ENCODE measurements around the gene BLM. TPM values are rescaled to one million over a fixed set of nuclear protein-coding genes. Genes with fewer than 3 reads are reported as not detected.

BLM gene
- total RNA-seq, 1 donor from 2014 or later: 1.5 TPM

DNA sequence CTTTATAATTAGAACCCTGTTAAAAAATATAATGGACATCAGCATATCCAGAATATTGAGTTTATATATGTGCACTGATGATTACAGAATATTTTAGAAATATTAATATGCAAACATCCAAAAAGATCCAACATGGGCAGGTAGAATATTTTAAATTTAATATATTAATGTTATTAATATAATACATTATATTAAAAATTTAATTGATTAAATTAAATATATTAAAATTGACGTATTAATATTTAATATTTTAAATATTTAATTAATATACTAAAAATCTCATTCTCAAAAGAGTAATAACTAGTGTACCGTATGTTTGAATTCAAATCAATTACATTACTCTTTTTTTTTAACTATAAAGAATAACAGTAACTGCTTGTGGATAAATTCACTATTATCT lies 77.4 kb downstream of the BLM start:
- H3K27ac ChIP-seq: no peak overlapping the region
- H3K4me3 ChIP-seq: no peak overlapping the region
- ATAC-seq (no peak), DNase-seq (no peak)
- intact Hi-C loops (cut with DNase I): no loop called here
- H3K9me3 ChIP-seq: no peaks in the 10 kb centered on the region
- no peaks in the 10 kb centered on the region for H3K4me1 ChIP-seq
- H3K36me3 ChIP-seq: no peaks in the 10 kb centered on the region
- no peaks in the 10 kb centered on the region for H3K27me3 ChIP-seq
- TF ChIP-seq, protein P1, sequence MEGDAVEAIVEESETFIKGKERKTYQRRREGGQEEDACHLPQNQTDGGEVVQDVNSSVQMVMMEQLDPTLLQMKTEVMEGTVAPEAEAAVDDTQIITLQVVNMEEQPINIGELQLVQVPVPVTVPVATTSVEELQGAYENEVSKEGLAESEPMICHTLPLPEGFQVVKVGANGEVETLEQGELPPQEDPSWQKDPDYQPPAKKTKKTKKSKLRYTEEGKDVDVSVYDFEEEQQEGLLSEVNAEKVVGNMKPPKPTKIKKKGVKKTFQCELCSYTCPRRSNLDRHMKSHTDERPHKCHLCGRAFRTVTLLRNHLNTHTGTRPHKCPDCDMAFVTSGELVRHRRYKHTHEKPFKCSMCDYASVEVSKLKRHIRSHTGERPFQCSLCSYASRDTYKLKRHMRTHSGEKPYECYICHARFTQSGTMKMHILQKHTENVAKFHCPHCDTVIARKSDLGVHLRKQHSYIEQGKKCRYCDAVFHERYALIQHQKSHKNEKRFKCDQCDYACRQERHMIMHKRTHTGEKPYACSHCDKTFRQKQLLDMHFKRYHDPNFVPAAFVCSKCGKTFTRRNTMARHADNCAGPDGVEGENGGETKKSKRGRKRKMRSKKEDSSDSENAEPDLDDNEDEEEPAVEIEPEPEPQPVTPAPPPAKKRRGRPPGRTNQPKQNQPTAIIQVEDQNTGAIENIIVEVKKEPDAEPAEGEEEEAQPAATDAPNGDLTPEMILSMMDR (IDR thresholded peaks at IDR 0.05): no peak

DNA sequence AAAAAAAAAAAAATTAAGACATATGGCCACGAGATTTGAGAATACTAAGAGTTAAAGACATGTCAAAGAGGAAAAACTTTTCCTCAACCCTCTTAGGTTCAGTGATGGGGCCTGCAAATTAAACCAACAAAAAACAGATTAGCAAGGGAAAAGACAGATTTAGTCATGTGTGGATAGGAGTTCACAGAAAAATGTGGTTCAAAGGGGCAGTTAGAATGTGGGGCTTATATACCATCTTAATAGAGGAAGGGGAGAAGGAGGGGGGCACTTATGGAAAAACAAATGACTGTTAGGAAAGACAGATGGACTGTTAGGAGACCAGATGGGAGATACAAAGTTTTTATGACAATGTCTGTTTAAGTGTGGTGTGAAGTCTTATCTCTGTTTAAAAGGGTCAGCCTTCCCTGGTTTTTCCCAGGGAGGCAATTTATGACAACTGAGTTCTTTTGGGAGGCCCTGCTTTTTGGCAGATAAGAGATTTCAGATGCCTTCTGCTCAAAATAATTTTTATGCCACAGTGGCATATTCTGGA lies 82.6 kb downstream of the BLM start:
- H3K4me1 ChIP-seq: no peaks in the 10 kb centered on the region
- intact Hi-C loops (cut with DNase I): no loop called here
- no peak overlapping the region for H3K4me3 ChIP-seq
- no peak overlapping the region for H3K27ac ChIP-seq
- TF ChIP-seq, protein P1 (IDR thresholded peaks at IDR 0.05): no peak
- H3K9me3 ChIP-seq: no peaks in the 10 kb centered on the region
- no peak for DNase-seq
- H3K27me3 ChIP-seq: no peaks in the 10 kb centered on the region
- H3K36me3 ChIP-seq: no peaks in the 10 kb centered on the region
- no peak for ATAC-seq

DNA sequence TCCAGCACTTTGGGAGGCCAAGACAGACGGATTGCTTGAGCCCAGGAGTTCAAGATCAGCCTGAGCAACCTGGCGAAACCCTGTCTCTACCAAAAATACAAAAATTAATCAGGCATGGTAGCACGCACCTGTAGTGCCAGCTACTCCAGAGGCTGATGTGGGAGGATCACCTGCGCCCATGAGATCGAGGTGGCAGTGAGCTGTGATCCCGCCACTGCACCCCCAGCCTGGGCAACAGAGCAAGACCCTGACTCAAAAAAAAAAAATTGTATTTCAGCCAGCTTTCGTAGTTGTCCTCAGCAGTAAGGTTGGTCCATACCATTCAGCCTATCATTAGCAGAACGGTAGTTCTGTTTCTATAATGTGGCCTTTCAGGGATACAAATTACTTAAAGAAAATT lies 84.7 kb downstream of the BLM start:
- Histone ChIP-seq H3K27me3 (no peaks in the 10 kb centered on the region), H3K27ac (no peak overlapping the region), H3K36me3 (no peaks in the 10 kb centered on the region), H3K4me1 (no peaks in the 10 kb centered on the region), H3K4me3 (no peak overlapping the region), H3K9me3 (no peaks in the 10 kb centered on the region)
- no peak for ATAC-seq
- TF ChIP-seq, protein P1 (IDR thresholded peaks at IDR 0.05): no peak
- intact Hi-C loops (cut with DNase I): no loop called here
- DNase-seq: no peak

DNA sequence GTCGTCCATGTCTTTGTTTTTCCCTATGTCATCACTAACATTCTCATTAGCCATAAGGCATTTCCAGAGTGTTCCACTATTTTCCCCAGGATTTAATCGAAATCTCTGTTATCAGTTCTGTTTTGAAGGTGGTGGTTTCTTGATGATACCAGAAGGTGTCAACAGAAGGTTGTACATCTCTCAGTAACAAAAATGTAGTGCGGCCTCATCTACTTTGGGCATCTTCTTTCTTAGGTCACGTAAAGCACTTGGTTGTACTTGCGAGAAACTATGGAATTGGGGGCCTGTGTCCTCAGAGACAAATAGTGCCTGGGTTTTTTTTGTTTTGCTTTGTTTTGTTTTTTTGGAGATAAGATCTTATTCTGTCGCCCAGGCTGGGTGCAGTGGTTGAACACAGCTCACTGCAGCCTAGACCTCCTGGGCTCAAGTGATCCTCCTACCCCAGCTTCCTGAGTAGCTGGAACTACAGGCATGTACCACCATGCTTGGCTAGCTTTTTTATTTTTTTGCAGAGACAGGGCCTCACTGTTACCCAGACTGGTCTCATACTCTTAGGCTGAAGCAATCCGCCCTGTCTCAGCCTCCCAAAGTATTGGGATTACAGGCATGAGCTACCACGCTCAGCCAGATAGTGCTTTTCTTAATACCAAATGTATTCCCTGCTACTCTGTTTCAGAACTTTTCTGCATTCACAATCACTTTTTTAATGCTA lies 90.1 kb downstream of the BLM start:
- intact Hi-C loops (cut with DNase I): no loop called here
- no peak for DNase-seq

DNA sequence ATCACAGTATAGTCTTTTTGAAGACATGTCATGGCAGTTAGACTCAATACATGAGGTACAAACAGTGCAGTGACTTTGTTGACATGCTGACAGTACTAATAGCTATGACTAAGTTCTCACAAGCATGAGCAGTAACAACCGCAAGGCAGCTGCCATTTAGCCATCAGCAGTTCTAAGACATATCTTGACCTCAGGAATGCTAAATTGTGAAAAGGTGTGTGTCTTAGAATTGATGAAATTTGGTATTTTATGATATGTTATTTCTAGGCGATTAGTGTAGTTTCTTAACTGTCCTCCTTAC lies 90.6 kb downstream of the BLM start:
- H3K4me3 ChIP-seq: no peak overlapping the region
- TF ChIP-seq, protein P1 (IDR thresholded peaks at IDR 0.05): no peak
- DNase-seq (no peak), ATAC-seq (no peak)
- no peaks in the 10 kb centered on the region for H3K36me3 ChIP-seq
- H3K27ac ChIP-seq: no peak overlapping the region
- no peaks in the 10 kb centered on the region for H3K9me3 ChIP-seq
- no peaks in the 10 kb centered on the region for H3K27me3 ChIP-seq
- intact Hi-C loops (cut with DNase I): no loop called here
- H3K4me1 ChIP-seq: no peaks in the 10 kb centered on the region

More for the DNA sequence above, 90.1 kb downstream of the BLM start:
- no peaks in the 10 kb centered on the region for H3K27me3 ChIP-seq
- H3K36me3 ChIP-seq: no peaks in the 10 kb centered on the region
- H3K4me1 ChIP-seq: no peaks in the 10 kb centered on the region
- no peak for ATAC-seq
- H3K27ac ChIP-seq: no peak overlapping the region
- TF ChIP-seq, protein P1 (IDR thresholded peaks at IDR 0.05): no peak
- H3K9me3 ChIP-seq: no peaks in the 10 kb centered on the region
- H3K4me3 ChIP-seq: no peak overlapping the region
